PFSK-1 (cell line): ENCODE measurements around the gene TASOR2.

Experiments
- FOXP2 ChIP-seq: optimal IDR thresholded peaks from 2 replicates; pipeline ENCODE3; 2011; ENCODE audit warnings: borderline replicate concordance, control low read depth, inconsistent platforms; ENCODE audit not compliant: insufficient read depth; ENCODE audit errors: extremely low read length, extremely low read depth
- POLR2AphosphoS5 ChIP-seq: IDR thresholded peaks from 2 replicates; pipeline ENCODE4 v1.6.1; 2012; ENCODE audit warnings: low read depth, mild to moderate bottlenecking, control low read depth, low read length, moderate library complexity
- SIN3A ChIP-seq: IDR thresholded peaks from 2 replicates; pipeline ENCODE4 v1.6.1; 2012; ENCODE audit warnings: mild to moderate bottlenecking, low read length, moderate library complexity, borderline replicate concordance; ENCODE audit not compliant: insufficient read depth
- TAF1 ChIP-seq: IDR thresholded peaks from 2 replicates; pipeline ENCODE4 v1.6.1; 2012; ENCODE audit warnings: low read length, control low read depth, borderline replicate concordance; ENCODE audit not compliant: insufficient read depth
- TF ChIP-seq, protein P1 (sequence below), 2 experiments: IDR thresholded peaks; 2 replicates each; pipeline versions ENCODE4 v1.6.1 to v1.8.0; 2011 to 2012; ENCODE audit warnings: low read depth in 2 of 2, low read length in 2 of 2, control low read depth in 1 of 2, inconsistent platforms in 1 of 2, mild to moderate bottlenecking in 1 of 2, moderate library complexity in 1 of 2; ENCODE audit not compliant: insufficient read depth in 1 of 2

The TASOR2 gene

DNA sequence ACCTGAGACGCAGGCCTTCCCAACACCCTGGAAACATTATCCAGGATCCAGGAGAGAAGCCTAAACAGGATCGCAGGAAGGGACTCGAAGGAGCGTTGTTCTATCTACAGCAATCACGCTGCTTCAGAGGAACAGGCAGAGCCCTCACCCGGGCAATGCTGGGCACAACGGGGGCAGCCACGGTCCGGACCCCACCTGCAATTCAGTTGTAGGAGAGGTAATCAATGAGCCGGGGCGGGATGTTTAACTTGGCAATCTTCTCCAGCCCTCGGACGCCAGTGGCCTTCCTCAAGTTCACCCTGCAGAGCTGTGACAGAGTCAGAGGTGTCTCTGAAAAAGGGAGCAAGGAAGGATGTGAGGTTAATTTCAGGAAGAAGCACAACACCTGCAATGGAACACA, 44.1 kb upstream of the TASOR2 start:
- no peak for TF ChIP-seq SIN3A

DNA sequence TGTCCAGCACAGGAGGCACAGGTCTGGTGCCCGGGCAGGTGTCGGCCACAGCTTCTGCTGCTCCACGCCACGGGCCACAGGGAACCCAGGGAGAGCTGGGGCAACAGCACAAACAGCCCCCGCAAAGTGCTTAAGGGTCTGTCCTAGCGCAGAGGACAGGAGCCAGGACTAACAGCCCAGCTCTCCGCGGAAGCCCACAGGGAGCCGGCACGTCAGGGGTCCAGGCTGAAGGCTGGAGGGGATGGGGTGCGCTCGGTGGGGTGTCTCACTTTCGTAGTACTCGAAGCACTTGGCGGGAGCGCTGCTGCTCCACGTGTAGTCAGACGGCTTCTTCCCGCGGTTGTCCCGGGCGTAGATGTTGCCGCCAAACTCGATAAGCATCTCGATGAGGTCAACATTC, 43.1 kb upstream of the TASOR2 start:
- TF ChIP-seq TAF1 (no peak), SIN3A (no peak), FOXP2 (no peak), POLR2AphosphoS5 (no peak)
- TF ChIP-seq, protein P1, sequence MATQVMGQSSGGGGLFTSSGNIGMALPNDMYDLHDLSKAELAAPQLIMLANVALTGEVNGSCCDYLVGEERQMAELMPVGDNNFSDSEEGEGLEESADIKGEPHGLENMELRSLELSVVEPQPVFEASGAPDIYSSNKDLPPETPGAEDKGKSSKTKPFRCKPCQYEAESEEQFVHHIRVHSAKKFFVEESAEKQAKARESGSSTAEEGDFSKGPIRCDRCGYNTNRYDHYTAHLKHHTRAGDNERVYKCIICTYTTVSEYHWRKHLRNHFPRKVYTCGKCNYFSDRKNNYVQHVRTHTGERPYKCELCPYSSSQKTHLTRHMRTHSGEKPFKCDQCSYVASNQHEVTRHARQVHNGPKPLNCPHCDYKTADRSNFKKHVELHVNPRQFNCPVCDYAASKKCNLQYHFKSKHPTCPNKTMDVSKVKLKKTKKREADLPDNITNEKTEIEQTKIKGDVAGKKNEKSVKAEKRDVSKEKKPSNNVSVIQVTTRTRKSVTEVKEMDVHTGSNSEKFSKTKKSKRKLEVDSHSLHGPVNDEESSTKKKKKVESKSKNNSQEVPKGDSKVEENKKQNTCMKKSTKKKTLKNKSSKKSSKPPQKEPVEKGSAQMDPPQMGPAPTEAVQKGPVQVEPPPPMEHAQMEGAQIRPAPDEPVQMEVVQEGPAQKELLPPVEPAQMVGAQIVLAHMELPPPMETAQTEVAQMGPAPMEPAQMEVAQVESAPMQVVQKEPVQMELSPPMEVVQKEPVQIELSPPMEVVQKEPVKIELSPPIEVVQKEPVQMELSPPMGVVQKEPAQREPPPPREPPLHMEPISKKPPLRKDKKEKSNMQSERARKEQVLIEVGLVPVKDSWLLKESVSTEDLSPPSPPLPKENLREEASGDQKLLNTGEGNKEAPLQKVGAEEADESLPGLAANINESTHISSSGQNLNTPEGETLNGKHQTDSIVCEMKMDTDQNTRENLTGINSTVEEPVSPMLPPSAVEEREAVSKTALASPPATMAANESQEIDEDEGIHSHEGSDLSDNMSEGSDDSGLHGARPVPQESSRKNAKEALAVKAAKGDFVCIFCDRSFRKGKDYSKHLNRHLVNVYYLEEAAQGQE (IDR thresholded peaks at IDR 0.05; ENCODE audit: insufficient read depth in 1 of 2, low read depth in 2 of 2, low read length in 2 of 2), result no peak

DNA sequence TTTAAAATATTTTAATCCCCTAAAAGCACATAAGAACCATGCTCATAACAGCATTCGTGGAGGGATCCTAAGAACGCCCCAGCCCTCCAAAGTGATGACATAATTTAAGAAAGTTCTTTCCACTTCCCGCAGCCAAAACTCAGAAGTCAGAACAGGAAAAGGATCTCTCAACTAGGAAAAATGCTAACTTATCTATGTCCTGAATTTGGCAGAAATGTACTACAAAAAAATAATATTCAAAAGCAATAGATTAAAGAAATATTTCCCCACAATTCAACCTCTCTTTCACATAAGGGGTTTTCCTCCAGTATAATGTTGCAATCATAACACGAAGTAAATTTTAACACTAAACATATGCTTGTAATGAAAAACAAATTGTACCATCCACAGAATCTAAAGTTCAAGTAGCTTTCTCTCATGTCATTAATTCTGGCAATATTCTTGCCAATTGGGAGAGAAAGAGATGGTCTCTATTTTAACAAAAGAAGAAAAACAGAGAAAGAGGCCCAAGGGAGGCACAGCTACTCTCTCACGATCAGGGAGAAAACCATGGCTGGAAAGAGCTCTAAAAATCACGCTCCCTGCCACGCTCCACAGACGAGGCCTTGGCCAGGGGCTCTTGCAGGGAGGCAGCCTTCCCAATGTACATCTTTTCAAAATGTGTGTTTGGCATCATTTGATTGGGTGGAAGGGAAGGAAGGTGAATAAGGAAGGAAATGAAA, 41.1 kb upstream of the TASOR2 start:
- TF ChIP-seq TAF1 (no peak), SIN3A (no peak), FOXP2 (no peak), POLR2AphosphoS5 (no peak)
- TF ChIP-seq, protein P1 (IDR thresholded peaks at IDR 0.05; ENCODE audit: insufficient read depth in 1 of 2, low read depth in 2 of 2, low read length in 2 of 2), result no peak

DNA sequence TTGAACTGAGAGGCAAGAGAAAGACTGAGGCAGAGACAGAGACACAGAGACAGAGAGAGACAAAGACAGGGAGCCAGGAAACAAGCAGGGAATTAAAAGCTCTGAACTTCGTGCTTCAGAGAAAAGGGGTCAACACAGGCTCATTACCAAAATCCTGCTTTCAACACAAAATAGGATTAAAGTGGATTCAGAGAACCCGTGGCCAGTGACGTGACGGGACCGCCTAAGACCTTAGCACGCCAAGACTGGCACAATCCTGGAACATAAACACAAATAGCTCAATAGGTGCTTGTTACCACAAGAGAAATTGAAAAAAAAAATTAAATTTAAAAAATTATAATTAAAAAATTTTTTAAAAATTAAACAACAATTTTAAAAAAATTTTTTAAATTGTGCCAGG, 39.7 kb upstream of the TASOR2 start:
- TF ChIP-seq TAF1 (no peak), FOXP2 (no peak), POLR2AphosphoS5 (no peak)

DNA sequence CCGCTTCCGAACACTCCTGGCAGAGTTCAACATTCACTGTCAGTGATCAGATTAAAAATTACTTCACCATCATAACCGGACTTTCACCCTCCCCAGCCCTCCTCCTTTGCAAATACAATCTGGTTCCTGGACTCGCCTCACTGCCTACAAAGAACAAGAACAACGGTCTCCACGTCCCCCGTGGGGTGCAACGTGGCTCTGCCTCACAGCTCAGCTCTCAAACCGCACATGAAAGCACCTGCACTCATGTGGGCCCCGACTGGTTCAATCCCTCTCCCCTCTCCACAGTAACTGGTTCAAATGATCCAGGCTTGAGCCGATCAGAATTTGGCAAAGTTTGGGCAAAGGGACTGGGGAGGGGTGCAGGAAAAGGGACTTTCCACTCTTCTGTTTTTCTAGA, 39.3 kb upstream of the TASOR2 start:
- TF ChIP-seq, protein P1 (IDR thresholded peaks at IDR 0.05; ENCODE audit: insufficient read depth in 1 of 2, low read depth in 2 of 2, low read length in 2 of 2), result no peak
- no peak for TF ChIP-seq POLR2AphosphoS5
- TF ChIP-seq TAF1, result no peak
- TF ChIP-seq SIN3A, result no peak
- TF ChIP-seq FOXP2, result no peak

DNA sequence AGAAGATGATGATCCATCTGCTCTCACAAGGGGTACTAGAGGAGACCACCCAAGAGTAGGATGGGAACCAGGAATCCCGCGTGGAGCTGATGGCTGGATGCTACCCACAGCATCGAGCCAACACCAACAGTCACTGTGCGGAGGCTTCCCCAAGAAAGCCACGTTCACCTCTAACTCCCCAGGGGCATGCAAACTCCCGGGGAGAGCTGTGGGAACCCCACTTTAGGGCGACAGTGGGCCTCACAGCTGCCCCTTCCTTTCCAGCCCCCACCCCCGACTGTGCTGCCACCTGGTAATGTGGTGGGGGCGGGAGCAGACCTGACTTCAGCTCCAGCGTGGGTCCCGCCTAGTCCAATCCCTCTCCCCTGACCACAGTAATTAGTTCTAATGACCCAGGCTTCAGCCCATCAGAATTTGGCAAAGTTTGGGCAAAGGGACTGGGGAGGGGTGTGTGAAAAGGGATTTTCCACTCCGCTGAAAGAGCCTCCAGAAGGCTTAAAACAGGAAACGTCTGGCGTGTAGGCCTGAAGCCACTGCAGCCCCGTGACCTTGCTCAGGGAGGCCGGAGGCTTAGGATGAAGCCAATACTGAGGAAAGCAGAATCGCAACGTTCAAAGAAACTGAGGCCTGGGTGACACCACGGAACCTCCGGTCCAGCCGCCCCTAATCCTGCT, 38.6 kb upstream of the TASOR2 start:
- TF ChIP-seq FOXP2, result no peak
- TF ChIP-seq, protein P1 (IDR thresholded peaks at IDR 0.05; ENCODE audit: insufficient read depth in 1 of 2, low read depth in 2 of 2, low read length in 2 of 2), result no peak
